Posterior cingulate gyrus (tissue), 11 donors: Measurements from ENCODE around the gene RELA.

ENCODE experiments used
- DNase-seq, 10 donors: peaks; one replicate each; pipeline versions ENCODE4 v3.0.0 to v3.0.0-alpha.2; 2020 to 2021; ENCODE audit warnings: mixed read lengths in 3 of 10
- intact Hi-C: fragments of 100-400 bp; cut with DNase I; formaldehyde crosslinking; loops from one replicate; pipeline ENCODE4 v1.15.1; 2023

Gene RELA

GRCh38 chr11:65680192-65680743, 17.6 kb upstream of the RELA start:
- intact Hi-C loops, result no loop called here
- DNase-seq, result peak in 1 of 10 donors; percentile 58

GRCh38 chr11:65672982-65673381, 10.3 kb upstream of the RELA start:
- intact Hi-C loops, result no loop called here
- no peak for DNase-seq

- peak in 1 of 10 donors; percentile 9 for DNase-seq
- intact Hi-C loops, result no loop called here
These were observed 9.6 kb upstream of the RELA start for GRCh38 chr11:65672180-65672860.

GRCh38 chr11:65663639-65664200, 1.0 kb upstream of the RELA start:
- intact Hi-C loops, result loop anchor here (2.0 to 5.0 kb wide), 2 partner anchors 49 kb away; partner anchors contain the start of genes KAT5, MAP3K11 and PCNX3
- DNase-seq, result peak in 9 of 10 donors; percentile 43 to 95 (median 68)

GRCh38 chr11:65662247-65662798, 393 bp downstream of the RELA start:
- no peak for DNase-seq
- intact Hi-C loops, result loop anchor here (2.0 to 5.0 kb wide), 2 partner anchors 48 to 50 kb away; partner anchors contain the start of genes KAT5, MAP3K11 and PCNX3

- intact Hi-C loops, result loop anchor here (2.0 to 5.0 kb wide), 2 partner anchors 47 to 51 kb away; partner anchors contain the start of genes KAT5, MAP3K11 and PCNX3
- peak in 1 of 10 donors; percentile 56 for DNase-seq
These were observed 993 bp downstream of the RELA start for GRCh38 chr11:65661599-65662246.

GRCh38 chr11:65660908-65661307, 1.8 kb downstream of the RELA start:
- DNase-seq, result peak in 1 of 10 donors; percentile 26
- intact Hi-C loops, result loop anchor here (5.0 kb wide), 1 partner anchor 51 kb away; the partner anchor contains the start of gene KAT5

- DNase-seq, result peak in 1 of 10 donors; percentile 55
- intact Hi-C loops, result loop anchor here (5.0 kb wide), 1 partner anchor 52 kb away; the partner anchor contains the start of gene KAT5
These were observed 2.7 kb downstream of the RELA start for GRCh38 chr11:65660038-65660437.

GRCh38 chr11:65658174-65659021, 4.3 kb downstream of the RELA start:
- intact Hi-C loops, result no loop called here
- peak in 1 of 10 donors; percentile 73 for DNase-seq

- DNase-seq, result peak in 1 of 10 donors; percentile 42
- intact Hi-C loops, result no loop called here
These were observed 5.3 kb downstream of the RELA start for GRCh38 chr11:65657426-65657825.

- intact Hi-C loops, result no loop called here
- peak in 1 of 10 donors; percentile 32 for DNase-seq
These were observed 7.0 kb downstream of the RELA start for GRCh38 chr11:65655570-65656332.

GRCh38 chr11:65654375-65655349, 8.1 kb downstream of the RELA start:
- intact Hi-C loops, result loop anchor here (5.0 kb wide), 1 partner anchor 37 kb away; the partner anchor contains the start of gene PCNX3
- peak in 1 of 10 donors; percentile 76 for DNase-seq

- intact Hi-C loops, result loop anchor here (5.0 kb wide), 1 partner anchor 36 kb away; the partner anchor contains the start of gene PCNX3
- DNase-seq, result peak in 1 of 10 donors; percentile 73
These were observed 9.2 kb downstream of the RELA start for GRCh38 chr11:65653229-65654225.

- DNase-seq, result peak; percentile 83 to 98 (median 88)
- intact Hi-C loops, result loop anchor here (5.0 kb wide), 1 partner anchor 35 kb away; the partner anchor contains the start of gene PCNX3
These were observed 10.0 kb downstream of the RELA start for GRCh38 chr11:65652511-65653228.
